H9 (cell line): ENCODE results near the gene INSRR. TPM values are rescaled to one million over a fixed set of nuclear protein-coding genes. Genes with fewer than 3 reads are reported as not detected.

Source experiments
- DNase-seq: peaks from one replicate; pipeline ENCODE4 v3.0.0-alpha.2; 2017
- H2AFZ ChIP-seq: one replicate; pipeline ENCODE4 v1.6.1; 2013; ENCODE audit warnings: mild to moderate bottlenecking, low read length, control low read depth, moderate library complexity
- H2AK5ac ChIP-seq: 2 replicates; pipeline ENCODE4 v1.6.1; 2013; ENCODE audit warnings: low read length, control low read depth, mixed read lengths; ENCODE audit not compliant: insufficient read length
- H2BK120ac ChIP-seq: one replicate; pipeline ENCODE4 v1.6.1; 2013; ENCODE audit warnings: low read depth, mild to moderate bottlenecking, low read length, control low read depth, inconsistent platforms; ENCODE audit not compliant: poor library complexity, severe bottlenecking
- H2BK12ac ChIP-seq: 2 replicates; pipeline ENCODE4 v1.6.1; 2013; ENCODE audit warnings: low read length, control low read depth, mixed read lengths, low read depth; ENCODE audit not compliant: insufficient read length
- H2BK15ac ChIP-seq: 2 replicates; pipeline ENCODE4 v1.6.1; 2013; ENCODE audit warnings: low read depth, low read length, control low read depth
- H2BK20ac ChIP-seq: one replicate; pipeline ENCODE4 v1.6.1; 2013; ENCODE audit warnings: low read depth, mild to moderate bottlenecking, low read length, control low read depth, inconsistent platforms; ENCODE audit not compliant: poor library complexity, severe bottlenecking
- H2BK5ac ChIP-seq: 2 replicates; pipeline ENCODE4 v1.6.1; 2013; ENCODE audit warnings: low read length, control low read depth, mixed read lengths; ENCODE audit not compliant: insufficient read length
- H3K14ac ChIP-seq: 2 replicates; pipeline ENCODE4 v1.6.1; 2013; ENCODE audit warnings: low read length, control low read depth; ENCODE audit not compliant: insufficient read depth
- H3K18ac ChIP-seq: 2 replicates; pipeline ENCODE4 v1.6.1; 2013; ENCODE audit warnings: low read depth, mild to moderate bottlenecking, mixed read lengths, low read length, control low read depth; ENCODE audit not compliant: insufficient read length
- H3K23ac ChIP-seq: 2 replicates; pipeline ENCODE4 v1.6.1; 2013; ENCODE audit warnings: low read length, control low read depth, mixed read lengths, low read depth; ENCODE audit not compliant: insufficient read length
- H3K23me2 ChIP-seq: 2 replicates; pipeline ENCODE4 v1.6.1; 2013; ENCODE audit warnings: low read depth, mild to moderate bottlenecking, mixed read lengths, low read length, control low read depth; ENCODE audit not compliant: insufficient read length, poor library complexity, severe bottlenecking
- H3K27ac ChIP-seq: 2 replicates; pipeline ENCODE4 v1.5.1; 2013; ENCODE audit warnings: low read length, control low read depth, mixed read lengths, low read depth; ENCODE audit not compliant: insufficient read length
- H3K27me3 ChIP-seq: 2 replicates; pipeline ENCODE4 v1.6.1; 2013; ENCODE audit warnings: low read length, control low read depth, inconsistent platforms; ENCODE audit not compliant: insufficient read depth
- H3K4ac ChIP-seq: 2 replicates; pipeline ENCODE4 v1.6.1; 2013; ENCODE audit warnings: low read depth, mild to moderate bottlenecking, control low read depth, inconsistent platforms, low read length, moderate library complexity
- H3K4me1 ChIP-seq: 2 replicates; pipeline ENCODE4 v1.6.1; 2013; ENCODE audit warnings: low read length, control low read depth, inconsistent platforms; ENCODE audit not compliant: insufficient read depth
- H3K4me2 ChIP-seq: 2 replicates; pipeline ENCODE4 v1.6.1; 2013; ENCODE audit warnings: low read length, control low read depth, mixed read lengths; ENCODE audit not compliant: insufficient read length, insufficient read depth
- H3K56ac ChIP-seq: 2 replicates; pipeline ENCODE4 v1.6.1; 2013; ENCODE audit warnings: low read depth, mild to moderate bottlenecking, mixed read lengths, low read length, control low read depth; ENCODE audit not compliant: insufficient read length
- H3K79me1 ChIP-seq: 2 replicates; pipeline ENCODE4 v1.6.1; 2013; ENCODE audit warnings: low read depth, mild to moderate bottlenecking, moderate library complexity, low read length, control low read depth, inconsistent platforms; ENCODE audit not compliant: insufficient read depth, poor library complexity, severe bottlenecking
- H3K79me2 ChIP-seq: 2 replicates; pipeline ENCODE4 v1.6.1; 2013; ENCODE audit warnings: low read length, control low read depth, inconsistent platforms; ENCODE audit not compliant: insufficient read depth
- H3K9ac ChIP-seq: 2 replicates; pipeline ENCODE4 v1.6.1; 2013; ENCODE audit warnings: low read length, control low read depth, mixed read lengths; ENCODE audit not compliant: insufficient read length; ENCODE audit errors: extremely low read depth
- H3K9me3 ChIP-seq: one replicate; pipeline ENCODE4 v1.6.1; 2013; ENCODE audit warnings: low read depth, low read length, inconsistent platforms; ENCODE audit not compliant: control insufficient read depth
- H3T11ph ChIP-seq: one replicate; pipeline ENCODE4 v1.6.1; 2013; ENCODE audit warnings: mild to moderate bottlenecking, low read length, control low read depth, inconsistent platforms
- H4K20me1 ChIP-seq: one replicate; pipeline ENCODE4 v1.6.1; 2013; ENCODE audit not compliant: control insufficient read depth, insufficient read length, insufficient read depth
- H4K5ac ChIP-seq: 2 replicates; pipeline ENCODE4 v1.6.1; 2013; ENCODE audit warnings: low read depth, mild to moderate bottlenecking, mixed read lengths, low read length, control low read depth; ENCODE audit not compliant: insufficient read length
- H4K8ac ChIP-seq: replicated peaks from 2 replicates; pipeline ENCODE4 v1.6.1; 2013; ENCODE audit warnings: low read length, control low read depth, mixed read lengths, low read depth; ENCODE audit not compliant: insufficient read length
- H4K91ac ChIP-seq: 2 replicates; pipeline ENCODE4 v1.6.1; 2013; ENCODE audit warnings: low read depth, mild to moderate bottlenecking, moderate library complexity, mixed read lengths, low read length, control low read depth; ENCODE audit not compliant: insufficient read length
- H3K27ac Mint-ChIP-seq, 3 experiments: 2 replicates in 2 of 3; 3 replicates in 1 of 3; pipeline ENCODE4 v1.8.0; 2020 to 2021; ENCODE audit warnings: mixed read lengths in 3 of 3, mild to moderate bottlenecking in 1 of 3, moderate library complexity in 1 of 3
- H3K27me3 Mint-ChIP-seq: 2 replicates; pipeline ENCODE4 v1.8.0; 2021; ENCODE audit warnings: low read depth, mild to moderate bottlenecking, moderate library complexity, mixed read lengths
- H3K36me3 Mint-ChIP-seq, 3 experiments: 2 replicates in 2 of 3; 3 replicates in 1 of 3; pipeline ENCODE4 v1.8.0; 2020 to 2021; ENCODE audit warnings: low read depth in 3 of 3, mixed read lengths in 3 of 3; ENCODE audit not compliant: insufficient read depth in 1 of 3
- H3K4me1 Mint-ChIP-seq, 2 experiments: 2 replicates each; pipeline ENCODE4 v1.8.0; 2020; ENCODE audit warnings: mixed read lengths in 2 of 2
- H3K4me3 Mint-ChIP-seq, 2 experiments: 2 replicates in 1 of 2; 3 replicates in 1 of 2; pipeline ENCODE4 v1.8.0; 2020 to 2021; ENCODE audit warnings: mild to moderate bottlenecking in 2 of 2, mixed read lengths in 2 of 2, moderate library complexity in 1 of 2
- H3K9me3 Mint-ChIP-seq, 2 experiments: 2 replicates in 1 of 2; 3 replicates in 1 of 2; pipeline ENCODE4 v1.8.0; 2020; ENCODE audit warnings: mild to moderate bottlenecking in 2 of 2, mixed read lengths in 2 of 2, moderate library complexity in 1 of 2
- WGBS: extraction: QIAGEN DNeasy Blood & Tissue Kit; methylation state at CpG from one replicate; pipeline ENCODE4 v1.1.7; 2013; ENCODE audit warnings: missing lambda C conversion rate, low lambda C conversion rate, mixed read lengths; ENCODE audit not compliant: insufficient read length; ENCODE audit errors: extremely low coverage; 5-methylcytosine and 5-hydroxymethylcytosine counted together
- total RNA-seq: library from RNA; stranded (reverse); gene quantifications from 2 replicates; pipeline ENCODE4 v1.2.1, GENCODE V29; 2021
- TF ChIP-seq, protein P1 (sequence below): fragments of 200-600 bp; sonication (generic); conservative IDR thresholded peaks from 3 replicates; pipeline ENCODE4 v1.8.0; 2021; ENCODE audit warnings: antibody characterized with exemption, mild to moderate bottlenecking

The INSRR gene
- total RNA-seq, 1 experiment from 2014 or later, result not detected

DNA sequence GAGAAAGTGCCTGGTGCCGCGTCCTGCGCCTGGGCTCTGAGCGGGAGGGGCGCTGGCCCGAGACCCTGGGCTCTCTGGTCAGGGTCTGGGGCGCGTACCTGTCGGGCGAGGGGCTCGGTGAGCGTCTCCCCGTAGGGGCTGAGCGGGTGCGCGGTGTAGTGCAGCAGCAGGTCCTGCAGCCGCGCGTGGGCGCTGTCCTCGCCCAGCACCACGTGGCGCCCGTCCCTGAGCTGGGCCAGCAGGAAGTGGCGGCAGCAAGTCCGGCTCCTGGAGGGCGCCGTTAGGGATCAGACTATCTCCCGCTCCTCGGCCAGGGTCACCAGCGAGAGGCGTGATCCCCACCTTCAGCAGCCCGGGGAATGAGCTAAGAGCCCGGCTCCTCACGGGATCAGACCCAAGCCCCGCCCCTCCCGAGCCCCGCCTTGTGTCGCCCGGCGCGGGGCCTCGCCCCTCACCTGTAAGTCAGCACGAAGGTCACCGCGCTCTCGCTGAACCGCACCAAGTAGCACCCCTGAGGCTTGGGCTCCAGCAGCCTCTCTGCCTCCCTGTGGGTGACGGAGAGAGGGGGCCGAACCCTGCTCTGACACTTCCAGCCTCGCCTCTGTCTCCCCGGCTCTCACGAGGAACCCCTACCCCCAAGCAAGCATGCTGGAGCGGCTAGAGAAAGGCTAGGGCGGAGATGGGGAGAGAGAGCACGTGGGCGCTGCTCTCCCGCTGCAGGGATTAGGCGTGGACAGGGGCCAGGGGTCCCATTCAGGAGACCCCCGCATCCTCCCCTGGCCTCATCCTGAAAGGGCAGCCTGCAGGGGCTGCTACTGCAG, 45.0 kb downstream of the INSRR start:
- Mint-ChIP-seq H3K27me3 (peaks cover 69% of the 10 kb centered on the region), H3K36me3 (peaks cover 0 to 7% (median 4%) of the 10 kb centered on the region in 3 experiments; a peak in 3 of 7 replicates), H3K4me1 (peaks cover 22 to 41% of the 10 kb centered on the region in 2 experiments), H3K4me3 (peak overlapping the region; percentile 53 to 77), H3K9me3 (no peaks in the 10 kb centered on the region; a peak in 1 of 5 replicates), H3K27ac (no peak overlapping the region)
- Histone ChIP-seq H3K27ac (no peak overlapping the region), H3K79me2 (no peaks in the 10 kb centered on the region), H3K4me1 (no peaks in the 10 kb centered on the region; the same call in 1 of the 2 replicates), H4K5ac (no peak overlapping the region), H3K18ac (peak overlapping the region; percentile 63), H4K20me1 (no peaks in the 10 kb centered on the region), H3K4ac (no peak overlapping the region), H4K91ac (no peak overlapping the region), H2BK15ac (no peak overlapping the region), H3K56ac (no peak overlapping the region), H2BK12ac (no peak overlapping the region), H3K23ac (no peak overlapping the region), H3K27me3 (peaks cover 11% of the 10 kb centered on the region; the same call in 1 of the 2 replicates), H2AFZ (no peak overlapping the region), H2BK120ac (no peak overlapping the region), H4K8ac (no peak overlapping the region), H2BK20ac (no peak overlapping the region), H3T11ph (no peak overlapping the region), H2BK5ac (no peak overlapping the region), H3K14ac (peak overlapping the region; percentile 74), H3K9me3 (no peaks in the 10 kb centered on the region), H2AK5ac (no peak overlapping the region), H3K9ac (peak overlapping the region; percentile 28), H3K79me1 (no peaks in the 10 kb centered on the region), H3K4me2 (peak overlapping the region; percentile 46), H3K23me2 (peaks cover 5% of the 10 kb centered on the region)
- no CpG with 5 or more reads among the region's 60 CpGs for WGBS
- TF ChIP-seq, protein P1, sequence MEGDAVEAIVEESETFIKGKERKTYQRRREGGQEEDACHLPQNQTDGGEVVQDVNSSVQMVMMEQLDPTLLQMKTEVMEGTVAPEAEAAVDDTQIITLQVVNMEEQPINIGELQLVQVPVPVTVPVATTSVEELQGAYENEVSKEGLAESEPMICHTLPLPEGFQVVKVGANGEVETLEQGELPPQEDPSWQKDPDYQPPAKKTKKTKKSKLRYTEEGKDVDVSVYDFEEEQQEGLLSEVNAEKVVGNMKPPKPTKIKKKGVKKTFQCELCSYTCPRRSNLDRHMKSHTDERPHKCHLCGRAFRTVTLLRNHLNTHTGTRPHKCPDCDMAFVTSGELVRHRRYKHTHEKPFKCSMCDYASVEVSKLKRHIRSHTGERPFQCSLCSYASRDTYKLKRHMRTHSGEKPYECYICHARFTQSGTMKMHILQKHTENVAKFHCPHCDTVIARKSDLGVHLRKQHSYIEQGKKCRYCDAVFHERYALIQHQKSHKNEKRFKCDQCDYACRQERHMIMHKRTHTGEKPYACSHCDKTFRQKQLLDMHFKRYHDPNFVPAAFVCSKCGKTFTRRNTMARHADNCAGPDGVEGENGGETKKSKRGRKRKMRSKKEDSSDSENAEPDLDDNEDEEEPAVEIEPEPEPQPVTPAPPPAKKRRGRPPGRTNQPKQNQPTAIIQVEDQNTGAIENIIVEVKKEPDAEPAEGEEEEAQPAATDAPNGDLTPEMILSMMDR, result peak; percentile 59
- peak; percentile 87 for DNase-seq
